HG03457 (cell line): Measurements from ENCODE around the gene IGFBP2.

Source experiments
- ATAC-seq: cut with Tn5 transposase; IDR thresholded peaks from one replicate; pipeline ENCODE4 v1.9.1; 2021; ENCODE audit warnings: moderate number of reproducible peaks; ENCODE audit not compliant: unreplicated experiment

The IGFBP2 gene

DNA sequence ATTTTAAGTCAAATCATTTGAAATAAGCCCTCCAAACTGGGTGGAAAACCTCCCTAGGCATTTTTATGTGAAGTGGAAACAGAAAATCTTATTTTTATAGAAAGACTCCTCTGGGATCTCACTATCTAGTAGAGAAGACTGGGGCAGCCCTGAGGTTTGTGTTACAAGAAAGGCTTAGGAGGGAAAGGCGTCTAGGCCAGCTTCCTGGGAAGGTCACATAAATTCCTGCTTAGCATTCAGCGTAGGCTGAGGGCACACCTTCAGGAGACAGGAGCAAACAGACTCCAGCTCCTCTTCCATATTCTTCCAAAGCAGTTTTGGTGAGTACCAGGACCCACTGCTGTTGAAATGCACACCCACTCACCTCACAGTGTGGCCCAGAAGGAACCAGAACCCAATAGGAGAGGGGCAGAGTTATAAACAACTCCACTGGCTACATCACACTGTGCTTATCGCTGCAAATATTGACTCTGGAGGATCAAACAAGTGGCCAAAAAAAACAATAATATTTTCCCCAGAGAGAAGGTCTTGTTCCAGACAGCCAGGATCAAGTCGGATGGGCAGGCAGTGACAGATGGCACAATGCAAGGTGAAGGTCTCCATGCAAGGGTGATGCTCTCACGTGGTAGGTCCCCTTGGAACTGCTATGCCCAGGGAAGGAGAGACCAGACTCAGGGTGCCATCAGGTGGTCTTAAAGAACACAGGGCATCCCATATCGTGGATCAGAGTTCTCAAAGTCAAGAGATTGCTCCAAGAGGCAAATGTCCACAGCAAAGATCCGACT is 17.7 kb upstream of the IGFBP2 start:
- no peak for ATAC-seq

DNA sequence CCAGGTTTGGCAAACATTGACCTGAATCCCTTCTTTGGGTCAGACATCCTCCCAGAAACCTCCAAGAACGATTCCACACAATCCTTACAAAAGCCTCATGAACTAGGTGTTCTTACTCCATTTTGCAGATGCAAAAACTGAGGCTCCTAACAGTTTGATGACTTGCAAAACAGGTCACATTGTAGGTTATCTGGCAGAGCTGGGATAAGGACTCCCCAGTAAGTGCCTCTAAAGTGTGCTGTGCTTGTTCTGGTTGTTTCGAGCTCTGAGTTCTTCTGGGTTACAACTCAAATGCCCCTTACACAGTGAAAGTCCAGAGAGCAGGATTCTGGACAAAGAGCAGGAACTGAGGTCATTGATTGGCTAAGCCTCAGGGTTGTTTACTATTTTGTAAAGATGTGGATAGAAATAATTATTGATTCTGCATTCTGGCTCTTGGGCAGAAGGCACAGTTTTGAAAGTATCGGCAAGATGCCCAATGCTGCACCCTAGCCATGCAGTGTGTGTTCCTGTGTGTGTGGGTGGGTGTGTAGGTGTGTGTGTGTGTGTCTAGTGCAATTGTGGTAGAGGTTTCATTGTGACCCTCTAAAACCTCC is 17.0 kb upstream of the IGFBP2 start:
- ATAC-seq = no peak

- ATAC-seq = no peak
Observed at GRCh38 chr2:216617159-216617815, 15.9 kb upstream of the IGFBP2 start.

DNA sequence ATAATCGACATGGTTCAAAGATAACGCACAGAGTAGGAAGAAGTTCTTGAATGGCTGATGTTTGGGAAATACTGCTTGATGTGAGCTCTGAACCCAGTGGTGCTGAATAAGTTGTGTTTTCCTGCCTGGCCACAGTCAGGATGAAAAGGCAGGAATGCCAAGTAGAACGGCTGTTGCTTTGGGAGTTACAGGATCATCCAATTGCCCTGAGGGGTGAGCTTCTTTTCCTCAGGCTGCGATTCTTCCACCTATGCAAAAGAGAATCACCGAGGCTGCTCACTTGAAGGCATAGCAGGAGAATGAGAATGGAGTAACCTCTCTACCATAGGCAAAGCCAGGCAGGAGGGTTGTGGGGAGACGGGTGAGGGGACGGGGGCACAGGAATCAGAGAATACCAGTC is 14.4 kb upstream of the IGFBP2 start:
- no peak for ATAC-seq

DNA sequence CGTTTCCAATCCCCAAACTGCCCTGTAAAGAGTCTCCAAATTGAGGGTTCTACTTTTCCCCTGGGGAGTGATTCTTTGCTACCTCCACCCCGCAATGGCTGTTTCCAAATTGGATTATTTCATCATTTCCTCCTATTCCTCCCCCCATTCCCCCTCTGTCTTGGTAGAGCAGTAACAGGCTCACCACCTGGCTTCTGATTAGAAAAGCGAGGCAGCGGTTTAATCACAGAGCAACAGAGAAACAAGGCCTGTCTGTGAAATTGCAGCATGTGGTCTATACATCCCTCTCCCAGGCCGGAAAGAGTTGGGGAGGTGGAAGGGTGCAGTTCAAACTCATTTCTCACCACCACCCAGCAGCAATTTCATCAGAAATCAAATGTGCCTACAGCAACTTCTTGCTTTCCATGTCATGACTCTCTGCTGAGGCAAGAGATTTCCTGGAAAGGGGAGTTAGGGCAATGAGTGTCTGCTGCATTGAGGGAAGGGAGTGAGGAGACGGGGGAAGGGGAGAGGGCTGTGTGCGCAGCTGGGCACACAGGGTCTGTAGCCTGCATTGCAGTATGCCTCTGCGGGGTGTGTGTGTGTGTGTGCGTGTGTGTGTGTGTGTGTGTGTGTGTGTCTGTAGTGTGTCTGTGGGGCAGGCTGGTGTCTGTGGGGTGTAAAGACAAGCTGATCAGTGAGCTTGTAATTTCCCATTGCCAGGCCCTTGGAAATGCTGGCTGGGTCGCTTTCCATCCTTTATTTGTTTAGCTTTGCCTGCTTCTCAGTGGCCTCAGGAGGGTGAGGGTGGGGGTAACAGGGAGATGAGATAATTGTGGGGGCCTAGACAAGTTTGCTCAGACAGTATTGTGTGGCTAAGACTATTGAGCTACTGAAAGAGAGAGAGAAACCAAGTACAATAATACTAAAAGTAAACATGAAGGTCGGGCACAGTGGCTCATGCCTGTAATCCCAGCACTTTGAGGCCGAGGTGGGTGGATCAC is 13.5 kb upstream of the IGFBP2 start:
- ATAC-seq = no peak

GRCh38 chr2:216620786-216621185 is 12.4 kb upstream of the IGFBP2 start:
- no peak for ATAC-seq

GRCh38 chr2:216621292-216621691 is 11.9 kb upstream of the IGFBP2 start:
- ATAC-seq = no peak

- ATAC-seq = no peak
Observed at GRCh38 chr2:216622526-216622925, 10.7 kb upstream of the IGFBP2 start.

- ATAC-seq = no peak
Observed at GRCh38 chr2:216624251-216624650, 9.0 kb upstream of the IGFBP2 start.

GRCh38 chr2:216626168-216626874 is 6.9 kb upstream of the IGFBP2 start:
- ATAC-seq = no peak

DNA sequence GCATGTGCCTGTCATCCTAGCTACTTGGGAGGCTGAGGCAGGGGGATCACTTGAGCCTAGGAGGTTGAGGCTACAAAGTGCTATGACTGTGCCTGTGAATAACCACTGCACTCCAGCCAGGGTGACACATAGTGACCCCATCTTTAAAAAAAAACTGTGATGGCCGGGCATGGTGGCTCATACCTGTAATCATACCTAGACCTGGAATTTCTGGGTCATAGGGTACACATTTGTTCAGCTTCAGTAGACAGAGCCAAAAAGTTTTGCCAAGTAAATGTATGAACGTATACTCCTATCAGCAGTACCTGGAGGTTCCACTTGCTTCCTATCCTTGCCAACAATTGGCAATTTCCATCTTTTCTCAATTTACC is 6.4 kb upstream of the IGFBP2 start:
- ATAC-seq = no peak

- no peak for ATAC-seq
Observed at GRCh38 chr2:216629784-216630183, 3.4 kb upstream of the IGFBP2 start.

GRCh38 chr2:216632346-216632951 is 771 bp upstream of the IGFBP2 start:
- no peak for ATAC-seq

- ATAC-seq = no peak
Observed at GRCh38 chr2:216633616-216634369, 573 bp downstream of the IGFBP2 start.

DNA sequence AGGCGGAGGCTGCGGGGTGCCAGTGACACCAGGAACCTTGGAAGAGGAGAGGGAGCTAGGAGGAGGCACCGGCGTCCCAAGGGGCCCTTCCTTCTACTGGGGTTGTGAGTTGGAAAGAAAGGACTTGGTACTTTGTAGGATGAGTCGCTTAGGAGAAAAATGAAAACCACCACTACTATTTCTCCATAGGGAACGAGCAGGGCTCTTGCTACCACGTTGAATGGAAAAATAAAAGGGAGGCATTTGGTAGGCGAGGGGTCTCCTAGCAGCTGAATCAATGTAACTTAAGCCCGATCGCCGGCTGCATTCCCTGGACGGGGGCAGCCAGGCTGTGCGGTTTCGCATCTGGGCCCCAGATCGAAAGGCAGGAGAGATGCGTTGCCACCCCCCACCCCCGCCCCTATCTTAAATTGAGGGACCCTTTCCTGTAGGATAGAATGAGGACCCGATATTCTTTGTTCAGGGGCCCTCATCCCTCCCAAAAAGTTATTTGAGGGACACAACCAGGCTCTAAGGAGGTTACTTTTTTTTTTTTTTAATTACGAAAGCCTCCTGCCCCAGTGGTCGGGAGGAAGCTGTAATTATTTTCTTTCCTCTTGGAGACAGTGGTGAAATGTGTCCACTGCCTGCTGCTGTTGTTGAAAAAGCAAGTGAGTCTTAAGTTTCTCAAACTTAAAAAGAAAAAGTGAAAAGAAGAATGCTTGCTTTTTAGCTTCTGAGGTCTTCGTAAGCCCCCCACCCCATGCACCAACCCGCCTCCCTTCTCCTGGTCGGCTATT is 1.3 kb downstream of the IGFBP2 start:
- no peak for ATAC-seq

DNA sequence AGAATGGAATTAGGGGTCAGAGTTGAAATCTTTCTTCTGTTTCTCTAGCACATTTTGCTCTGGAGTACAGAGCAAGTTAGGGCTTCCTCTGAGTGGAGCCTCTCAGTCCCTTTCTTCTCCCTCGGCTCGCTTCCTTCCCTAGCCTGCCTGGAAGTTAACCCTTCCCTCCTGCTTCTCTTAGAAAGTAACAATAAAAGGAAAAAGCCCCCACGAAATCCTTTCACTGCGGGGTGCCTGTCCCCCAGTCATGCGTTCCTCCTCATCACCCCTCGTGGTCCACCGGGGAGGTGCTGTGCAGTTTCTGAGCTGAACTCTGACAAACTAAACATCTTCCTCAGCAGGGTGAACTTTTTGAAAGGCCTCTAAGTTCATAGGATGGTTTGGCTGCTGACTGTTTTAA is 2.0 kb downstream of the IGFBP2 start:
- no peak for ATAC-seq

DNA sequence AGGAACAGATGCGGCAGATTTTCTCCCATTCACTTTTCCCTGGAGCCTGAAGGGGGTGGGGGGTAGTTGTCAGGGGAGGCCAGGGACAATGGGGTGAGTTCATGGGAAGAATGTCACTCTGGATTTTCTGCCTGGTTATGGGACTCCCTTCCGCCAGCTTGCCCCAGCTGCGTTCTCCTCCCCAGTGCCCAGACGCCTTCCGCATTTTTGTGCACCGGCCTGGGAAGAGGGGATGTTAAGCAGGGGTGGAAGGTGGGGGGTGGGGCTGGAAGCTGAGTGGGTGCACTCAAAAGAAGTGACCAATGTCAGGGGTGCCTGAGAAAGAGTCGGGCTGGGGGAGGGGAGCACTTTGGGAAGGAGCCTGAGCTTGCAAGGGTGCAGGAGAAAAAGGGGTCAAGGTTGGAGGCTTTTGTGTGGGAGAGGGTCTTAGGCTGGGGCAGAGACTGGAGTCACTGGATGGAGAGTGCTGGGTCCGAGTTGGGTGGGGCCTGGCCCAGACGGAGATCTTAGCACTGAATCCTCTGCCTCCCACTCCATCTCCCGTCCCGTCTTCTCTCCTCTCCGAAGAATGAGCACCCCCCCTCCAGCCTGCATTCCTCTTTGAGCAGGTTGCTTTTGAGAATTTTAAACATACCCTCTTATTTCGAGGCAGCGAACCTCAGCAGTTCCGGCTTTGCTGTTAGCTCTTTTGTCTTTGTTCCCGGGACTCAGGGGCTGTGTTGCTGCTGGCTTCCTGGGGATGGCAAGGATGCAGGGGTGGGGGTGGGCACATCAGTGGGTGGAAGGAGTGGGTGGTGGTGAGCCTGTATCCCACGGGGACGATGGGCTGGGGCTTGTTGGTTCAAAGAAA is 2.7 kb downstream of the IGFBP2 start:
- ATAC-seq = no peak
